Forelimb muscle (tissue), 1 donor: ENCODE results near the gene STK35. TPM values are rescaled to one million over a fixed set of nuclear protein-coding genes. Genes with fewer than 3 reads are reported as not detected.

ENCODE experiments used
- DNase-seq: peaks from one replicate; pipeline ENCODE4 v3.0.0-alpha.2; 2013; ENCODE audit warnings: low read depth
- polyA plus RNA-seq: library from polyadenylated mRNA; unstranded; fragments of 120-200 nt; gene quantifications from one replicate; pipeline ENCODE4 v1.2.1, GENCODE V29; 2013; ENCODE audit not compliant: insufficient read length

STK35 gene
- polyA plus RNA-seq, 1 donor: 6.9 TPM

GRCh38 chr20:2104236-2104635 is 2.6 kb downstream of the STK35 start:
- no peak for DNase-seq

DNA sequence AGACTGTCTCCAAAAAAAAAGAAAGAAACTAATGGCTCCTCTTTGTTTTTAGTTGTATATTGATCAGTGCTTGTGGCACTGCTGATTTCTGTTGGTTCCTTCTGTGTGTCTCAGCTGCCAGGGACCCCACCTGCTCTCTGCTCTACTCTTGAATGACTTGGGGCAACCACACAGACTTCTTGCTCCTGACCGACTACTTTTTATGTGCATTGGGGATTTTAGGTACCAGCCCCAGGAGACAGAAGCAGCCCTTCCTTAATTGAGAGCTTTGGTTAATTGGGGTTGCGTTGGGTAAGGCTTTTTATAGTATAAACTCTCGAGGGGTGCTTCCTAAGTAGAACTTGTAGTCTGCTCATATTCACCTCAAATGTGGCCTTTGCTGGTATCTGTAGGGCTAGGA is 6.9 kb downstream of the STK35 start:
- DNase-seq: no peak

DNA sequence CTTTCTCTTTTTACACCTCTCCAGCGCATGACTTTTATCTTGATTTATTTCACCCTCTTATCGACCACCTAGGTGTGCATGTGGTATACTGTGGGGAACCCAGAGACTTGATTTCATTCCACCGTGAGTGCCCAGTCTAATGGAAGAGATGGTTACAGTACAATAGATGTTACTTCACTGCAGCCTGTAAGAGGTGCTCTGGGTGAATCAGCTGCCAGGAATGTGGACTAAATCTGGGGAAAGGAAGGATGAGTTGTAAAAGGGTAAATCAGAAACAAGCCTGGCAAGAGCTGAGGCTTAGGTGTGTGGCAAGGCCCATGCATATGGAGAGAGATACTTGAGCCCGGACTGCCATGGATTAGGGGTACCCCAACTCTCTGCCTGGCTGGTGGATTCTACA is 7.4 kb downstream of the STK35 start:
- no peak for DNase-seq

GRCh38 chr20:2109425-2110210 is 8.0 kb downstream of the STK35 start:
- DNase-seq: no peak

GRCh38 chr20:2112910-2113309 is 11.3 kb downstream of the STK35 start:
- no peak for DNase-seq

DNA sequence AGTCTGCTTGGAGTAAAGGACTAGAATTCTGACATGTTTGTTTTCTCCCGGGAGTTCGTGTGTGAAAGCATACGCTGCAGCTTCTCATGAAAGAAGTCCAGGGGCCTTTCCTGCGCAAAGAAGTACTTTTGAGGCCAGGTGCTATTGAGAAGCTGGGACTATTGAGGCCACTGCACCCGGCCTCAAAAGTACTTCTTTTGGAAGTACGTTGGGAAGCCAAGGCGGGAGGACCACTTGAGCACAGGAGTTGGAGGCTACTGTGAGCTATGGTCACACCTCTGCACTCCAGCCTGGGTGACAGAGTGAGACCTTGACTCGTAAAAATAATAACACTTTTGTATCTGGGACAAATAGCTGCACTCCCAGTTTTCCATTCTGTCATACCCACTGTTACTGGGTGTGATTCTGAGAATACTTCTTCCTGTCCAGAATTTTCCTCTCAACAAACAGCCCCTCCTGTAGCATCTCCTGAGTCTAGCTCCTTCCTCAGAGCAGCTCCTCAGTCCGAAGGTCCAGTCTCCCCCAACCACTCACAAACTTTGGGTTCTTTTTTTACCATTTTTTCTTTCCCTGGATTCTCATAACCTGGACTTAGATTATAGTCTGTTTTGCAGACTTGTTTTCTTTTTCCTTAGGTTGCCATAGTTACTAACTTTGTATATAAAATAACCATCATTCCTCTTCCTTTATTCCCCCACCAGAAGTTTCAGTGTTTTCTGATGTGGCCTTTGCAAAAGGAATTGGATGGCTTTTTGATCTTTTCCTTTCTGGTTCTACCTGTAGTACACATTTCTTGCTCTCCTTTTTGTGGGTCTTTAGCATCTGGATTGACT is 12.7 kb downstream of the STK35 start:
- no peak for DNase-seq

GRCh38 chr20:2114990-2115681 is 13.5 kb downstream of the STK35 start:
- DNase-seq: no peak

DNA sequence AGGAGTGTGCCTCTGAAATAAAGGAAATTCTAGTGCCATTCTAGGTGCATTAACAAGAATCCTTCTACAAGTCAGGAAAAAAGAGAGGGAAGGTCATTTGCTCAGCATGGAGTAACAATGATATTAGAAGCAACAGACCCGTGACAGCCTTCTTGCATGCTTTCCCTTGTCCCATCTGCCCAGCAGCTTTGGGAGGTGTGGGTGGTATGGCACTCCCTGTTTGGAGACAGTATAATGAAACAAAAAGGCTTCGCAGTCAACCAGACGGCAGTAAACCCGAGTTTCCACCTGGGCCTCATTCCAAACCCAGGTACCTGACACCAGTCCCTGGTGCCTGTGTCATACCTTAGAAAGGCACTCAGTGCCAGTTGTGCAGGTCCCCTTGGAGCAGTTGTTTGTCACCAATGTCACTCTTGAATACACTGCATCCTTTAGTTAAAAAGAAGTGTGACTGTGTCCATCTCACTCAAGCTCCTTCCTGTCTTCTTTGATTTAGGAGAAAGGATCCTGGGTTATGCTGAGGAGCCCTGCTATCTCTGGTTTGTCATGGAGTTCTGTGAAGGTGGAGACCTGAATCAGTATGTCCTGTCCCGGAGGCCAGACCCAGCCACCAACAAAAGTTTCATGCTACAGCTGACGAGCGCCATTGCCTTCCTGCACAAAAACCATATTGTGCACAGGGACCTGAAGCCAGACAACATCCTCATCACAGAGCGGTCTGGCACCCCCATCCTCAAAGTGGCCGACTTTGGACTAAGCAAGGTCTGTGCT is 14.7 kb downstream of the STK35 start:
- no peak for DNase-seq

DNA sequence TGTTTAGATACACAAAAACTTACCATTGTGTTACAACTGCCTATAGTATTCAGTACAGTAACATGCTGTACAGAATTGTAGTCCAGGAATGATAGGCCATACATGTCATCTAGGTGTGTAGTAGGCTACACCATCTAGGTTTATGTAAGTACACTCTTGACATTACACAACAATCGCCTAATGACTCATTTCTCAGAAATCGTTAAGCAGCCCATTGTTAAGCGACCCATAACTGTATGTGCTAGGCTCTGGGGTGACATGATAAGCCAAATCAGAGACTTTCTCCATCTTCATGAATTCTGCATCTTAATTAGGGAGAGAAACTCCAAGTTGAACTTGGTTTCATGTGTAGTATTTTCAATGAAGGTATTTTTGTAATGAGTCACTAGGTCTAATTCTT is 17.2 kb downstream of the STK35 start:
- DNase-seq: no peak

DNA sequence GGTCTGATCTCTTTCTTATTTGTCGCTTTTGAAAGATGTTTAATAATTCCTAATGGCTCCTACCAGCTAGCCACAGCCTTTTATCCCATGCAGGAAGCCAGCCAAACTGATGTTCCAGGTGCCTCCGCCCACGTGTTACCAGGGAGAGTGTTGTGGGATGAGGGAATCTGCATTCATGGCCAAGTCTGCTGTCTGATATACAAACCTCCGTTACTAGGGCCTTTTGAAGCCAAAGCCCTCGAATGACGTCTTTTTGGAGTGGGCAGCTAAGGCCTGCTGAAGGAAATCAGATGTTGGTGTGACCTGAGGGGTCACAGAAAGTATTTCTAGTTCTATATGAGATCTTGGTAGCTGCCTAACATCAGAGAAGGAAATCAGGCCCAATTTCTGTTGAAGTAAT is 21.3 kb downstream of the STK35 start:
- no peak for DNase-seq

DNA sequence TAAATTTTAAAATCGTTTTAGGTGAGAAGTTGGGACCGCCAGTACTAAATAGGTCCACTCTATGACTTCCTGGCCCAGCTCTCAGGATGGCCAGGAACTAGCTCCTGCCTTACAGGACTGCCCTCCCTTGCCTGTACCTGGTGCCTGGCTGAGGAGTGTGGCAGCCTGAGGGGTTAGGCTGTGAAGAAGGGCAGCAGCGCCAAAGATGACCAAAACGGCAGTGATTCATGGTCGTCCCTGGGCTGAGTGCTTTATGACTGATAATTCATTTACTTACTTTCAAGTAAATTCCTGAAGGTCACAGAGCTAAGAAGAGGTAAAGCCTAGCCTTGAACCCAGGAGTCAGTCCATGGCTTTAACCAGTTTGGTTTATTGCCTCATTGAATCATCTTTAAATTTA is 22.1 kb downstream of the STK35 start:
- no peak for DNase-seq

DNA sequence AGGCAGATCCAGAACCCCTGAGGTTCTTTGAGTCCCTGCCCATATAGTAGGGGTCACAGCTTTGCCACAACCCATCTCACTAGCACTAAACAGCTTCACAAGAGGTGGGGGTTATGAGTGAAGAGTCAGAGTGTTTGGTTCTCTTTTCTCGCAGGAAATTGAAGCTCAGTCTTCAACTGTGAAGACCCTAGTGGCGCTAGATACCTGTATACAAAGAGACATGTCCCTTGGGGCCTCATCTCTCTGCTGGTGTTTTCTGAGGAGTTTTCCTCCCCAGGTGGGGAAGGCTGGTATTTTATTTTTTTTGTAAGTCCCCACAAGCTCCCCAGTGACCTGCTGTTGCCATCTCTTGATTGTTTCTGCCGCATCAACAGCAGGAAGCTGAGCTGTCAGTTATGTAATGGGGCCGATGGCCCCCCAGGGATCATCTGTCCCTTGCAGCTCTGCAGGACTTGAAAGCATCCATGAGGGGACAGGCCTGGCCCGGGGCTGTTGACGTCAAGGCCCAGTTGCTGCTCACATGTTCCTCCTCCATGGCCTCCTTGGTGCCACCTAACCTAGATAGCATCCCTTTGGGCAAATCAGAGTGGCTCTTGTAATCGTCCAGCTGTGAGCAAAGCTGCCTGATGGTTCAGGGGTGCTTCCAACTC is 23.1 kb downstream of the STK35 start:
- no peak for DNase-seq

- no peak for DNase-seq
Measured at GRCh38 chr20:2125474-2126112, 24.0 kb downstream of the STK35 start.

DNA sequence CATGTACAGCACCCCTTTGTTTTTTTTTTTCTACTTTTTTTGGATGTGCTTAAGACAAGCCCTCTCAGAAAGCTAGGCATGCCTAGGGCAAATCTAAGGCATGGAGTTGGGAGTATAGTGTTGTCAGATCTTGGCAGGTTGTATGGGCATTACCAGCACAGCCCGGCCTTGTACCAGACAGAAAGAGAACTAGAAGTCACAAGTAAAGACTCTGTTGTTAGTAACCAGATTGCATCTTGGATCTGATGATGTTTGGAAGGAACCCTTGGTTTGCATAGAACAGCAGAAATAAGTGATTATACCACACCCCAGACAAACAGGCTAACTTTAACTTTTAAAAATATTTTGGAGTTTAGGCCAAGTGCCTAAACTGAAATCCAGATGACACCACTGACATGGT is 25.6 kb downstream of the STK35 start:
- DNase-seq: no peak

DNA sequence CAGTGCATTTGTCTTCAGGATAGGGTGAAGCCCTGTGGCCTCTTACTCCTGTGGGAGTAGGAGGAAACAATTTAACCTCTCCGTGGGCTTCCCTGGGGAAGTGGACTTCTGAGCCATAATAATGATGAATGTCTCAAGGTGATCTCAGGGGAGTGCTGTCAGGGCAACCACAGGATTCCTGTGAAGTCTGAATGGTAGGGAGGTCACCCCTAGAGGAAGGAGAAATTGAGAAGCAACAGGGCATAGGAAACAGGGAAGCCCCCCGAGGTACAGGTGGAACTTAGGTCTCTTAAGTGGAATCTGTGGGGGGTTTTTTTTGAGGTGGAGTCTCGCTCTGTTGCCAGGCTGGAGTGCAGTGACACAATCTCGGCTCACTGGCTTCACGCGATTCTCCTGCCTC is 26.9 kb downstream of the STK35 start:
- DNase-seq: no peak

DNA sequence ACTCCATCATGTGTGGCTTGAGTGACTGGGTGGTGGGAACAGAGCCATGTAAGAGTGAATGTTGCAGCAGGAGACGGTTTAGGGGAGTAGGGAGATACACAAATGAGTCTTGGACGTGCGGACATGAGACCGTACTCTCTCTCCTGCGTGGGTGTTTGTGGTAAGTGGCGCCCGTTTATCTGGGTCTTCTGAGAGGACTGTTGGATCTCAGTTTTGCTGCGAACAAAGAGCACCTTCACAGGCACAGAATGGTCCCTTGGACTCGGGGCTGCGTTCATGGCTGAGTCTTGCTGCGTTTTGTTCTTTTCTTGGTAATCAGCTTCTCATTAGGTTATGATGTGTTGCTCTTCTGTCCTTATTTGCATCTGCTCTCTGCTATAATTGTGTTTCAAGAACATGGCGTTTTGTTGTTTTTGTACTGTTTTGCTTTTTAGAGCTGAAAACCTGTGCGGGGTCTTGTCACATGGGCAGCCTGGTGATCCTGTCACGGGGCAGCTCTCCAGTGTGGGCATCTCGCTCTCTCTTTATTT is 28.5 kb downstream of the STK35 start:
- no peak for DNase-seq

DNA sequence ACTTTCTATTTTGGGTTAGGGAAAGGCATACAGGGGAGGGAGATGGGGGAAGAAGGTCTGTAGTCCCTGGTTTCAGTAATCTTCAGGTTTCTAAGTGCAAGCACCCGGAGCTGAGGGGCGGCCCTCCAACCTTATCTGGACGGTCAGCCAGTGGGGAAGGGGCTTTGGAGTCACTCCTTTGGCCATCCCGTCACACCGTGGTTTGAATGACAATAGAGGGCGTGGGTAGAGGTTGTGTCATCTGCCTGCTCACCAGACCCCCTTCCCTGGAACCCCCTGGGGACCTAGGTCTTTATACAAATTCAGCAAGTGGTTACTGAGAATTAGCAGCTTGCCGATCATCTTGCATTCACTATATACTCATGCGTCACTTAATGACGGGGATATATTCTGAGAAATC is 29.1 kb downstream of the STK35 start:
- no peak for DNase-seq

- no peak for DNase-seq
Measured at GRCh38 chr20:2131366-2131765, 29.7 kb downstream of the STK35 start.

DNA sequence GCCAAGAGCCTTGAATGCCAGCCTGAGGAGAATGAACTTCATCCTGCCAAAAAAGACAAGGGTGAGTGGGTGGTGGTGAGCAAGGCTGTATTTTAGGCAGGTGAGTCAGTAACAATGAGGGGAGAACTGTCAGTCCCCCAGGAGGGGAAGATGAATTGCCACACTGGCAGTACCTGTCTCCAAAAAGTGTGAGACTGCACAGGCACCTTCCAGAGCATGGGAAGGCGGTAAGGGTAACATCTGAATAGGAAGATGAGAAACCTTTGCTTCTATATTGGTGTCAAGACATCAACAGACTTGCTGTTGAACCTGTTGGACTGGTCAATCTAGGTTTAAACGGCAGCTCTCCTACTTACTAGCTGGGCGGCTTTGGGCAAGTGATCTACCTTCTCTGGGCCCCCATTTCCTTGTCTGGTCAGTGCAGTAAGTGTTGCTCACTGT is 30.9 kb downstream of the STK35 start:
- DNase-seq: no peak
